VCaP (cell line): ENCODE measurements around the gene CYTL1.

Experiments
- H3K27ac ChIP-seq: fragments of 450-650 bp; 2 replicates; pipeline ENCODE4 v1.5.1; 2017
- CTCF ChIP-seq: fragments of 450-650 bp; conservative IDR thresholded peaks from 2 replicates; pipeline ENCODE4 v1.5.1; 2017; ENCODE audit warnings: mild to moderate bottlenecking, moderate library complexity

CYTL1 gene

GRCh38 chr4:5030927-5031326, 11.7 kb upstream of the CYTL1 start:
- no peak for TF ChIP-seq CTCF
- no peak overlapping the region for H3K27ac ChIP-seq

DNA sequence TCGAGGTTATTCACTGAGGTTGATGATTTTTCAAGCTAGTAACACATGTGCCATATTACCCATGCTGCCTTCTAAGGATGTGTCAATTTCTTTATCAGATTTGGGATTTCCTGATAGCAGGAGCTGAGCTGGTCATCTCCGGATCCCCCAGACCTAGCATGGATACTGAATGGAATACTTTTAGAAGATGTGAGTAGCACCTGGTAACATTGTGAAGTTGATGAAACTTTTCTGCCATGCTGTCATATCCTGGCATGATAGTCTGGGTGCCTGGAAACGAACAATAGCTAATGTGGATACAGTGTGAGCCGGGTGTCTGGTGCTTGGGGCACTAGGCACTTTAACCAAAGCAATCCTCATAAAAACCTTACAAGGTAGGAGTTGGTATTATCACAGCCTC, 11.0 kb upstream of the CYTL1 start:
- TF ChIP-seq CTCF, result no peak
- no peak overlapping the region for H3K27ac ChIP-seq

GRCh38 chr4:5029447-5029846, 10.2 kb upstream of the CYTL1 start:
- TF ChIP-seq CTCF, result no peak
- H3K27ac ChIP-seq, result no peak overlapping the region

GRCh38 chr4:5028480-5028879, 9.2 kb upstream of the CYTL1 start:
- TF ChIP-seq CTCF, result no peak
- no peak overlapping the region for H3K27ac ChIP-seq

DNA sequence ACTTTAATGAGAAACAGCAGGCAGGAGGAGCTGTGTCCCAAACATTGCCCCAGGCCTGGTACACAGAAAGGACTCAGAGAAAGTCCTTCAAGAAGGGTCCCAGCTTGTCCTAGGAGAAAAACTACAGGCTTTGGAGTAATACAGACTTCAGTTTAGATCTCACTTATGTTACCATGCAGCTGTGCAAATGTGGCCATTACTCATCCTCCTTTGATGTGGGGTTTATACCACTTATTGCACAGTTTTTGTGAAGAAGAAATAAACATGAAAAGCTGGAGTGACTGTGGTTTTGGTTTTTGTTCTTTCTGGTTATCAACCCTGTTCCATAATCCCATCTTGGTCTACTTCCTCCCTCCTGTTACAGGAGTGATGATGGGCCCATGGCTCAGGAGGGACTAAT, 8.1 kb upstream of the CYTL1 start:
- TF ChIP-seq CTCF, result no peak
- H3K27ac ChIP-seq, result no peak overlapping the region

DNA sequence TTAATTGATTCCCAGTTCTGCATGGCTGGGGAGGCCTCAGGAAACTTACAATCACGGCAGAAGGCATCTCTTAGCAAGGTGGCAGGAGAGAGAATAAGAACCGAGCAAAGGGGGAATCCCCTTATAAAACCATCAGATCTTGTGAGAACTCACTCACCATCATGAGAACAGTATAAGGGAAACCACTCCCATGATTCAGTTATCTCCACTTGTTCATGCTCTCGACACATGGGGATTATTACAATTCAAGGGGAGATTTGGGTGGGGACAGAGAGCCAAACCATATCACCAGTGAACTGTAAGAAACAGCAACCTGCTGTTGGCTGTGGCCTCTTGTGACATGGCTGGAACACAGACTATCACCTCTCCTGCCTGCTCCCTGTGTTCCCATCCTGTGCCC, 7.1 kb upstream of the CYTL1 start:
- no peak overlapping the region for H3K27ac ChIP-seq
- no peak for TF ChIP-seq CTCF

DNA sequence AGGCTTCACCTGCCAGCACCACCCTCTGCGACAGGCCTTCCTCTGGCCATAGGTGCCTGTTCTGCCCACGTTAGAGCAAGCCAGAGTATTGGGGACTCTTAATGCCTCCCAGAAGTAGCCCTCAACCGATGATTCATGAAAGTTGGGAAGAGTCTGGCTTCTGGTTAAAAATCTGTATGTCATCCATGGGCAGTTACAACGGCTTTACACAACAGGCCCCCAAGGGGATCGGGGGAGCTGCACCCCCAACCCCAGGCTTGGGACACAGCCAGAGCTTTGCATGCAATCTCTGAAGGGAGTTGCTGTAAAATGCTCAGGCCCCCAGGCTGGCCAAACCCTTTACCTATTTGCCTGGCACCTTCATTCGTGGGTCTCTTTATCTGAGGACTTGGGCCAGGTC, 5.4 kb upstream of the CYTL1 start:
- no peak overlapping the region for H3K27ac ChIP-seq
- no peak for TF ChIP-seq CTCF

- no peak overlapping the region for H3K27ac ChIP-seq
- no peak for TF ChIP-seq CTCF
Measured at GRCh38 chr4:5021546-5021945, 2.3 kb upstream of the CYTL1 start.
